Measurements from ENCODE around the gene EP400.

EP400 gene

GRCh38 chr12:131941116-131941986, 8.4 kb upstream of the EP400 start:
- POLR2A ChIA-PET: no interaction called here
- Histone ChIP-seq H3K4me1 (ENCODE audit: control extremely low read depth in 1 of 4, control insufficient read depth in 4 of 4, insufficient read depth in 4 of 4, low read length in 3 of 4) (no peaks in the 10 kb centered on the region), H3K36me3 (ENCODE audit: control insufficient read depth in 4 of 4, insufficient read depth in 4 of 4, low read length in 3 of 4) (peaks cover 14 to 74% (median 45%) of the 10 kb centered on the region in 4 experiments), H3K4me3 (ENCODE audit: control insufficient read depth in 1 of 7, extremely low read depth in 1 of 7, insufficient read depth in 4 of 7, low read depth in 2 of 7, low read length in 6 of 7) (no peak overlapping the region), H3K27me3 (replicated peaks in 2 of 5; ENCODE audit: control insufficient read depth in 4 of 5, insufficient read depth in 5 of 5, low read length in 4 of 5) (no peaks in the 10 kb centered on the region), H3K9me3 (ENCODE audit: control extremely low read depth in 1 of 5, control insufficient read depth in 4 of 5, insufficient read depth in 2 of 5, low read depth in 1 of 5, low read length in 4 of 5) (no peaks in the 10 kb centered on the region), H3K27ac (ENCODE audit: insufficient read depth in 1 of 2, low read depth in 1 of 2, low read length in 2 of 2, poor library complexity in 1 of 2, severe bottlenecking in 2 of 2) (no peak overlapping the region)
- DNase-seq: no peak
- WGBS (ENCODE audit: insufficient coverage): 97% methylated on average over 43 of the region's 46 CpGs
- CTCF ChIA-PET: interaction anchor here (0.8 kb wide), 1 partner anchor 12 kb away, joined by 4 read pairs; no protein-coding TSS in a partner anchor

GRCh38 chr12:131941987-131942341, 7.8 kb upstream of the EP400 start:
- CTCF ChIA-PET: interaction anchor here (0.8 kb wide), 1 partner anchor 12 kb away, joined by 4 read pairs; no protein-coding TSS in a partner anchor
- Histone ChIP-seq H3K9me3 (ENCODE audit: control extremely low read depth in 1 of 5, control insufficient read depth in 4 of 5, insufficient read depth in 2 of 5, low read depth in 1 of 5, low read length in 4 of 5) (no peaks in the 10 kb centered on the region), H3K36me3 (ENCODE audit: control insufficient read depth in 4 of 4, insufficient read depth in 4 of 4, low read length in 3 of 4) (peaks cover 14 to 69% (median 44%) of the 10 kb centered on the region in 4 experiments), H3K4me1 (ENCODE audit: control extremely low read depth in 1 of 4, control insufficient read depth in 4 of 4, insufficient read depth in 4 of 4, low read length in 3 of 4) (no peaks in the 10 kb centered on the region), H3K4me3 (ENCODE audit: control insufficient read depth in 1 of 7, extremely low read depth in 1 of 7, insufficient read depth in 4 of 7, low read depth in 2 of 7, low read length in 6 of 7) (no peak overlapping the region), H3K27me3 (replicated peaks in 2 of 5; ENCODE audit: control insufficient read depth in 4 of 5, insufficient read depth in 5 of 5, low read length in 4 of 5) (no peaks in the 10 kb centered on the region), H3K27ac (ENCODE audit: insufficient read depth in 1 of 2, low read depth in 1 of 2, low read length in 2 of 2, poor library complexity in 1 of 2, severe bottlenecking in 2 of 2) (no peak overlapping the region)
- no peak for DNase-seq
- WGBS (ENCODE audit: insufficient coverage): 96% methylated on average over 7 of the region's 7 CpGs
- POLR2A ChIA-PET: no interaction called here

GRCh38 chr12:131942671-131943070, 7.1 kb upstream of the EP400 start:
- H3K4me1 ChIP-seq (ENCODE audit: control extremely low read depth in 1 of 4, control insufficient read depth in 4 of 4, insufficient read depth in 4 of 4, low read length in 3 of 4): peaks cover under 1 to 7% (median 4%) of the 10 kb centered on the region in 4 experiments
- H3K9me3 ChIP-seq (ENCODE audit: control extremely low read depth in 1 of 5, control insufficient read depth in 4 of 5, insufficient read depth in 2 of 5, low read depth in 1 of 5, low read length in 4 of 5): no peaks in the 10 kb centered on the region
- H3K4me3 ChIP-seq (ENCODE audit: control insufficient read depth in 1 of 7, extremely low read depth in 1 of 7, insufficient read depth in 4 of 7, low read depth in 2 of 7, low read length in 6 of 7): no peak overlapping the region
- 97% methylated on average over 8 of the region's 12 CpGs for WGBS (ENCODE audit: insufficient coverage)
- H3K36me3 ChIP-seq (ENCODE audit: control insufficient read depth in 4 of 4, insufficient read depth in 4 of 4, low read length in 3 of 4): peaks cover 14 to 68% (median 43%) of the 10 kb centered on the region in 4 experiments
- ChIA-PET CTCF (interaction anchor here (0.8 kb wide), 1 partner anchor 13 kb away, joined by 4 read pairs; no protein-coding TSS in a partner anchor), POLR2A (no interaction called here)
- DNase-seq: no peak
- no peak overlapping the region for H3K27ac ChIP-seq (ENCODE audit: insufficient read depth in 1 of 2, low read depth in 1 of 2, low read length in 2 of 2, poor library complexity in 1 of 2, severe bottlenecking in 2 of 2)
- H3K27me3 ChIP-seq (replicated peaks in 2 of 5; ENCODE audit: control insufficient read depth in 4 of 5, insufficient read depth in 5 of 5, low read length in 4 of 5): no peaks in the 10 kb centered on the region

- H3K27ac ChIP-seq (ENCODE audit: insufficient read depth in 1 of 2, low read depth in 1 of 2, low read length in 2 of 2, poor library complexity in 1 of 2, severe bottlenecking in 2 of 2): no peak overlapping the region
- H3K4me1 ChIP-seq (ENCODE audit: control extremely low read depth in 1 of 4, control insufficient read depth in 4 of 4, insufficient read depth in 4 of 4, low read length in 3 of 4): peaks cover 3 to 12% (median 10%) of the 10 kb centered on the region in 4 experiments
- H3K4me3 ChIP-seq (ENCODE audit: control insufficient read depth in 1 of 7, extremely low read depth in 1 of 7, insufficient read depth in 4 of 7, low read depth in 2 of 7, low read length in 6 of 7): no peak overlapping the region
- CTCF ChIA-PET: interaction anchor here (0.6 kb wide), 1 partner anchor 8 kb away, joined by 3 read pairs; no protein-coding TSS in a partner anchor
- H3K36me3 ChIP-seq (ENCODE audit: control insufficient read depth in 4 of 4, insufficient read depth in 4 of 4, low read length in 3 of 4): peaks cover 14 to 61% (median 41%) of the 10 kb centered on the region in 4 experiments
- 98% methylated on average over 6 of the region's 8 CpGs for WGBS (ENCODE audit: insufficient coverage)
- DNase-seq: no peak
- POLR2A ChIA-PET: no interaction called here
- no peaks in the 10 kb centered on the region for H3K9me3 ChIP-seq (ENCODE audit: control extremely low read depth in 1 of 5, control insufficient read depth in 4 of 5, insufficient read depth in 2 of 5, low read depth in 1 of 5, low read length in 4 of 5)
- H3K27me3 ChIP-seq (replicated peaks in 2 of 5; ENCODE audit: control insufficient read depth in 4 of 5, insufficient read depth in 5 of 5, low read length in 4 of 5): no peaks in the 10 kb centered on the region
Measured at GRCh38 chr12:131943389-131943788, 6.4 kb upstream of the EP400 start.

GRCh38 chr12:131943876-131944275, 5.9 kb upstream of the EP400 start:
- no peak overlapping the region for H3K27ac ChIP-seq (ENCODE audit: insufficient read depth in 1 of 2, low read depth in 1 of 2, low read length in 2 of 2, poor library complexity in 1 of 2, severe bottlenecking in 2 of 2)
- 100% methylated on average over 8 of the region's 10 CpGs for WGBS (ENCODE audit: insufficient coverage)
- POLR2A ChIA-PET: no interaction called here

GRCh38 chr12:131944601-131945251, 5.0 kb upstream of the EP400 start:
- no peak for DNase-seq
- ChIA-PET POLR2A (no interaction called here), CTCF (interaction anchor here (0.9 kb wide), 1 partner anchor 15 kb away, joined by 4 read pairs; no protein-coding TSS in a partner anchor)
- 97% methylated on average over 35 of the region's 35 CpGs for WGBS (ENCODE audit: insufficient coverage)
- Histone ChIP-seq H3K4me1 (ENCODE audit: control extremely low read depth in 1 of 4, control insufficient read depth in 4 of 4, insufficient read depth in 4 of 4, low read length in 3 of 4) (peaks cover 3 to 22% (median 21%) of the 10 kb centered on the region in 4 experiments), H3K9me3 (ENCODE audit: control extremely low read depth in 1 of 5, control insufficient read depth in 4 of 5, insufficient read depth in 2 of 5, low read depth in 1 of 5, low read length in 4 of 5) (no peaks in the 10 kb centered on the region), H3K27me3 (replicated peaks in 2 of 5; ENCODE audit: control insufficient read depth in 4 of 5, insufficient read depth in 5 of 5, low read length in 4 of 5) (no peaks in the 10 kb centered on the region), H3K36me3 (ENCODE audit: control insufficient read depth in 4 of 4, insufficient read depth in 4 of 4, low read length in 3 of 4) (peaks cover 14 to 50% (median 35%) of the 10 kb centered on the region in 4 experiments), H3K27ac (ENCODE audit: insufficient read depth in 1 of 2, low read depth in 1 of 2, low read length in 2 of 2, poor library complexity in 1 of 2, severe bottlenecking in 2 of 2) (no peak overlapping the region), H3K4me3 (ENCODE audit: control insufficient read depth in 1 of 7, extremely low read depth in 1 of 7, insufficient read depth in 4 of 7, low read depth in 2 of 7, low read length in 6 of 7) (no peak overlapping the region)

More at GRCh38 chr12:131943876-131944275, 5.9 kb upstream of the EP400 start:
- no peaks in the 10 kb centered on the region for H3K27me3 ChIP-seq (replicated peaks in 2 of 5; ENCODE audit: control insufficient read depth in 4 of 5, insufficient read depth in 5 of 5, low read length in 4 of 5)
- H3K4me1 ChIP-seq (ENCODE audit: control extremely low read depth in 1 of 4, control insufficient read depth in 4 of 4, insufficient read depth in 4 of 4, low read length in 3 of 4): peaks cover 3 to 17% (median 15%) of the 10 kb centered on the region in 4 experiments
- H3K9me3 ChIP-seq (ENCODE audit: control extremely low read depth in 1 of 5, control insufficient read depth in 4 of 5, insufficient read depth in 2 of 5, low read depth in 1 of 5, low read length in 4 of 5): no peaks in the 10 kb centered on the region
- no peak overlapping the region for H3K4me3 ChIP-seq (ENCODE audit: control insufficient read depth in 1 of 7, extremely low read depth in 1 of 7, insufficient read depth in 4 of 7, low read depth in 2 of 7, low read length in 6 of 7)
- peaks cover 14 to 58% (median 40%) of the 10 kb centered on the region in 4 experiments for H3K36me3 ChIP-seq (ENCODE audit: control insufficient read depth in 4 of 4, insufficient read depth in 4 of 4, low read length in 3 of 4)
- CTCF ChIA-PET: interaction anchor here (0.6 kb wide), 1 partner anchor 8 kb away, joined by 3 read pairs; no protein-coding TSS in a partner anchor
- no peak for DNase-seq

Data from common myeloid progenitor, CD34-positive (primary cell).